ENCODE results near the gene CCDC92. TPM values are rescaled to one million over a fixed set of nuclear protein-coding genes. Genes with fewer than 3 reads are reported as not detected.

The CCDC92 gene
- total RNA-seq, 1 experiment from 2014 or later: 53.7 TPM

DNA sequence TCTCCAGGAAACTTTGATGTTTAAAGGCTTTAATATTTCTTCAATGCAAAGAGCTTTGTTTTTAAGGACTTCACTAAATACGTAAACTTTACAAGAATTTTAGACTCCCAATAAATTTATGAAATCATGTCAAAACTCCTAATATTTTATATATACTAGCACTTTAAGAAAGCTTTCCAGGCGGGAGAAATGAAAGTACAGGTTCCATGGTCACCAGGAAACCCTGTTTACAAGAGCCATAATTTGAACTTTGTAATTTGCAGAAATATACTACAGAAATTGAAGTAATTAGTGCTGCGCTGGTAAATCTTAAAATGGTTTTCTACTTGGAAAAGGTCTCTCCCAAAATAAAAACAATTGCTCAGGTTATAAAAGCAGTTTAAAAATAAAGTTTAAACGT lies 8.8 kb downstream of the CCDC92 start:
- CTCF ChIA-PET: no interaction called here
- Histone ChIP-seq H3K9me3 (ENCODE audit: control insufficient read depth, insufficient read depth, low read depth, low read length) (no peaks in the 10 kb centered on the region), H3K4me3 (ENCODE audit: low read depth in 2 of 2, low read length in 2 of 2) (no peak overlapping the region), H3K27ac (ENCODE audit: low read length) (no peak overlapping the region), H3K36me3 (ENCODE audit: control insufficient read depth, insufficient read depth, low read length) (no peaks in the 10 kb centered on the region), H3K4me1 (ENCODE audit: control insufficient read depth, insufficient read depth, low read length) (no peaks in the 10 kb centered on the region), H3K27me3 (ENCODE audit: control insufficient read depth, insufficient read depth, low read length) (no peaks in the 10 kb centered on the region)
- POLR2A ChIA-PET: no interaction called here
- DNase-seq (ENCODE audit: low read depth, low spot score) (no peak), ATAC-seq (no peak)
- BruUV-seq (replicated peaks): no TSS peak
- in situ Hi-C loops (cut with HindIII; ENCODE audit: low pct_unique_long_range_greater_than_20kb, low sequenced_read_pairs) (no loop called here), intact Hi-C loops (cut with micrococcal nuclease; ENCODE audit: unreplicated experiment) (no loop called here)
- no peak for TF ChIP-seq SIN3A (IDR thresholded peaks at IDR 0.05; ENCODE audit: borderline replicate concordance, insufficient read depth, low read depth, low read length)
- TF ChIP-seq TCF7L2 (IDR thresholded peaks at IDR 0.05; ENCODE audit: low read depth, low read length): no peak
- TF ChIP-seq, protein P1, sequence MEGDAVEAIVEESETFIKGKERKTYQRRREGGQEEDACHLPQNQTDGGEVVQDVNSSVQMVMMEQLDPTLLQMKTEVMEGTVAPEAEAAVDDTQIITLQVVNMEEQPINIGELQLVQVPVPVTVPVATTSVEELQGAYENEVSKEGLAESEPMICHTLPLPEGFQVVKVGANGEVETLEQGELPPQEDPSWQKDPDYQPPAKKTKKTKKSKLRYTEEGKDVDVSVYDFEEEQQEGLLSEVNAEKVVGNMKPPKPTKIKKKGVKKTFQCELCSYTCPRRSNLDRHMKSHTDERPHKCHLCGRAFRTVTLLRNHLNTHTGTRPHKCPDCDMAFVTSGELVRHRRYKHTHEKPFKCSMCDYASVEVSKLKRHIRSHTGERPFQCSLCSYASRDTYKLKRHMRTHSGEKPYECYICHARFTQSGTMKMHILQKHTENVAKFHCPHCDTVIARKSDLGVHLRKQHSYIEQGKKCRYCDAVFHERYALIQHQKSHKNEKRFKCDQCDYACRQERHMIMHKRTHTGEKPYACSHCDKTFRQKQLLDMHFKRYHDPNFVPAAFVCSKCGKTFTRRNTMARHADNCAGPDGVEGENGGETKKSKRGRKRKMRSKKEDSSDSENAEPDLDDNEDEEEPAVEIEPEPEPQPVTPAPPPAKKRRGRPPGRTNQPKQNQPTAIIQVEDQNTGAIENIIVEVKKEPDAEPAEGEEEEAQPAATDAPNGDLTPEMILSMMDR (IDR thresholded peaks at IDR 0.05): no peak
- TF ChIP-seq POLR2AphosphoS5 (IDR thresholded peaks at IDR 0.05; ENCODE audit: low read depth, low read length): no peak
- TF ChIP-seq, protein P2, sequence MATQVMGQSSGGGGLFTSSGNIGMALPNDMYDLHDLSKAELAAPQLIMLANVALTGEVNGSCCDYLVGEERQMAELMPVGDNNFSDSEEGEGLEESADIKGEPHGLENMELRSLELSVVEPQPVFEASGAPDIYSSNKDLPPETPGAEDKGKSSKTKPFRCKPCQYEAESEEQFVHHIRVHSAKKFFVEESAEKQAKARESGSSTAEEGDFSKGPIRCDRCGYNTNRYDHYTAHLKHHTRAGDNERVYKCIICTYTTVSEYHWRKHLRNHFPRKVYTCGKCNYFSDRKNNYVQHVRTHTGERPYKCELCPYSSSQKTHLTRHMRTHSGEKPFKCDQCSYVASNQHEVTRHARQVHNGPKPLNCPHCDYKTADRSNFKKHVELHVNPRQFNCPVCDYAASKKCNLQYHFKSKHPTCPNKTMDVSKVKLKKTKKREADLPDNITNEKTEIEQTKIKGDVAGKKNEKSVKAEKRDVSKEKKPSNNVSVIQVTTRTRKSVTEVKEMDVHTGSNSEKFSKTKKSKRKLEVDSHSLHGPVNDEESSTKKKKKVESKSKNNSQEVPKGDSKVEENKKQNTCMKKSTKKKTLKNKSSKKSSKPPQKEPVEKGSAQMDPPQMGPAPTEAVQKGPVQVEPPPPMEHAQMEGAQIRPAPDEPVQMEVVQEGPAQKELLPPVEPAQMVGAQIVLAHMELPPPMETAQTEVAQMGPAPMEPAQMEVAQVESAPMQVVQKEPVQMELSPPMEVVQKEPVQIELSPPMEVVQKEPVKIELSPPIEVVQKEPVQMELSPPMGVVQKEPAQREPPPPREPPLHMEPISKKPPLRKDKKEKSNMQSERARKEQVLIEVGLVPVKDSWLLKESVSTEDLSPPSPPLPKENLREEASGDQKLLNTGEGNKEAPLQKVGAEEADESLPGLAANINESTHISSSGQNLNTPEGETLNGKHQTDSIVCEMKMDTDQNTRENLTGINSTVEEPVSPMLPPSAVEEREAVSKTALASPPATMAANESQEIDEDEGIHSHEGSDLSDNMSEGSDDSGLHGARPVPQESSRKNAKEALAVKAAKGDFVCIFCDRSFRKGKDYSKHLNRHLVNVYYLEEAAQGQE (IDR thresholded peaks at IDR 0.05; ENCODE audit: insufficient read depth in 1 of 2, low read depth in 2 of 2, low read length in 1 of 2): no peak

- in situ Hi-C loops (cut with HindIII; ENCODE audit: low pct_unique_long_range_greater_than_20kb, low sequenced_read_pairs): no loop called here
These were observed 10.1 kb downstream of the CCDC92 start for GRCh38 chr12:123962513-123962912.

More at GRCh38 chr12:123962513-123962912, 10.1 kb downstream of the CCDC92 start:
- DNase-seq (ENCODE audit: low read depth, low spot score): no peak
- Histone ChIP-seq H3K27me3 (ENCODE audit: control insufficient read depth, insufficient read depth, low read length) (no peaks in the 10 kb centered on the region), H3K9me3 (ENCODE audit: control insufficient read depth, insufficient read depth, low read depth, low read length) (no peaks in the 10 kb centered on the region), H3K36me3 (ENCODE audit: control insufficient read depth, insufficient read depth, low read length) (no peaks in the 10 kb centered on the region), H3K27ac (ENCODE audit: low read length) (no peak overlapping the region), H3K4me1 (ENCODE audit: control insufficient read depth, insufficient read depth, low read length) (no peaks in the 10 kb centered on the region), H3K4me3 (ENCODE audit: low read depth in 2 of 2, low read length in 2 of 2) (no peak overlapping the region)
- TF ChIP-seq POLR2AphosphoS5 (IDR thresholded peaks at IDR 0.05; ENCODE audit: low read depth, low read length) (no peak), TCF7L2 (IDR thresholded peaks at IDR 0.05; ENCODE audit: low read depth, low read length) (no peak), SIN3A (IDR thresholded peaks at IDR 0.05; ENCODE audit: borderline replicate concordance, insufficient read depth, low read depth, low read length) (no peak)
- TF ChIP-seq, protein P1 (IDR thresholded peaks at IDR 0.05): no peak
- TF ChIP-seq, protein P2 (IDR thresholded peaks at IDR 0.05; ENCODE audit: insufficient read depth in 1 of 2, low read depth in 2 of 2, low read length in 1 of 2): no peak
- POLR2A ChIA-PET: no interaction called here
- no TSS peak for BruUV-seq (replicated peaks)
- intact Hi-C loops (cut with micrococcal nuclease; ENCODE audit: unreplicated experiment): no loop called here
- ATAC-seq: no peak
- CTCF ChIA-PET: interaction anchor here (0.7 kb wide), 1 partner anchor 112 kb away, joined by 4 read pairs; no protein-coding TSS in a partner anchor
